KMS-11 (cell line): ENCODE data around the gene OR10D3.

Source experiments
- H2AFZ ChIP-seq: fragments of 200-600 bp; sonication (generic); 2 replicates; pipeline ENCODE4 v1.6.1; 2016; ENCODE audit warnings: antibody characterized with exemption, mixed run types, low read depth
- H3K27ac ChIP-seq: fragments of 200-600 bp; sonication (generic); 2 replicates; pipeline ENCODE4 v1.6.1; 2016; ENCODE audit warnings: mild to moderate bottlenecking, mixed run types
- H3K27me3 ChIP-seq: fragments of 200-600 bp; sonication (generic); 2 replicates; pipeline ENCODE4 v1.6.1; 2017; ENCODE audit warnings: mild to moderate bottlenecking, low read depth, mixed run types, moderate library complexity; ENCODE audit not compliant: insufficient read depth
- H3K36me3 ChIP-seq: fragments of 200-600 bp; sonication (generic); 2 replicates; pipeline ENCODE4 v1.6.1; 2017; ENCODE audit warnings: mild to moderate bottlenecking, mixed run types; ENCODE audit not compliant: insufficient read depth
- H3K4me1 ChIP-seq: fragments of 200-600 bp; sonication (generic); 2 replicates; pipeline ENCODE4 v1.6.1; 2016; ENCODE audit warnings: mild to moderate bottlenecking, low read depth, mixed run types; ENCODE audit not compliant: poor library complexity, severe bottlenecking
- H3K4me2 ChIP-seq: fragments of 200-600 bp; sonication (generic); 2 replicates; pipeline ENCODE4 v1.7.0; 2016; ENCODE audit warnings: mild to moderate bottlenecking, mixed run types
- H3K4me3 ChIP-seq: fragments of 200-600 bp; sonication (generic); IDR thresholded peaks from 2 replicates; pipeline ENCODE4 v1.6.1; 2017; ENCODE audit warnings: low read depth, low read length, mixed read lengths; ENCODE audit not compliant: insufficient read depth
- H3K79me2 ChIP-seq: fragments of 200-600 bp; sonication (generic); 2 replicates; pipeline ENCODE4 v1.6.1; 2016; ENCODE audit warnings: low read depth, mixed run types; ENCODE audit not compliant: insufficient read depth
- H3K9ac ChIP-seq: fragments of 200-600 bp; sonication (generic); 2 replicates; pipeline ENCODE4 v1.6.1; 2016; ENCODE audit warnings: mild to moderate bottlenecking, mixed run types
- H4K20me1 ChIP-seq: fragments of 200-600 bp; sonication (generic); 2 replicates; pipeline ENCODE4 v1.6.1; 2016; ENCODE audit warnings: mild to moderate bottlenecking, mixed run types; ENCODE audit not compliant: insufficient read depth
- CTCF ChIP-seq: fragments of 200-600 bp; sonication (generic); conservative IDR thresholded peaks from 2 replicates; pipeline ENCODE4 v1.6.1; 2017; ENCODE audit warnings: low read depth, mild to moderate bottlenecking, antibody characterized with exemption, low read length, moderate library complexity, mixed read lengths

OR10D3 gene

GRCh38 chr11:124152770-124153407 lies 30.3 kb upstream of the OR10D3 start:
- no peak overlapping the region for H3K4me3 ChIP-seq
- no peak overlapping the region for H3K27ac ChIP-seq
- H3K36me3 ChIP-seq = no peaks in the 10 kb centered on the region
- no peak overlapping the region for H3K9ac ChIP-seq
- H3K4me1 ChIP-seq = no peaks in the 10 kb centered on the region
- H4K20me1 ChIP-seq = no peaks in the 10 kb centered on the region
- H2AFZ ChIP-seq = no peak overlapping the region
- H3K27me3 ChIP-seq = no peaks in the 10 kb centered on the region
- H3K4me2 ChIP-seq = no peak overlapping the region
- no peak for TF ChIP-seq CTCF
- no peaks in the 10 kb centered on the region for H3K79me2 ChIP-seq

- Histone ChIP-seq H3K4me3 (no peak overlapping the region), H4K20me1 (no peaks in the 10 kb centered on the region), H3K4me1 (no peaks in the 10 kb centered on the region), H3K27ac (no peak overlapping the region), H2AFZ (no peak overlapping the region), H3K36me3 (no peaks in the 10 kb centered on the region), H3K79me2 (no peaks in the 10 kb centered on the region), H3K27me3 (no peaks in the 10 kb centered on the region), H3K4me2 (no peak overlapping the region), H3K9ac (no peak overlapping the region)
- TF ChIP-seq CTCF = no peak
Observed at GRCh38 chr11:124153821-124154220, 29.3 kb upstream of the OR10D3 start.

GRCh38 chr11:124159481-124159880 lies 23.7 kb upstream of the OR10D3 start:
- Histone ChIP-seq H3K27me3 (no peaks in the 10 kb centered on the region), H4K20me1 (no peaks in the 10 kb centered on the region), H3K4me1 (no peaks in the 10 kb centered on the region), H3K36me3 (no peaks in the 10 kb centered on the region), H3K27ac (no peak overlapping the region), H2AFZ (no peak overlapping the region), H3K4me2 (no peak overlapping the region), H3K4me3 (no peak overlapping the region), H3K79me2 (no peaks in the 10 kb centered on the region), H3K9ac (no peak overlapping the region)
- no peak for TF ChIP-seq CTCF

- TF ChIP-seq CTCF = no peak
- Histone ChIP-seq H3K4me2 (no peak overlapping the region), H2AFZ (no peak overlapping the region), H3K4me3 (no peak overlapping the region), H4K20me1 (no peaks in the 10 kb centered on the region), H3K27me3 (no peaks in the 10 kb centered on the region), H3K27ac (no peak overlapping the region), H3K9ac (no peak overlapping the region), H3K36me3 (no peaks in the 10 kb centered on the region), H3K4me1 (no peaks in the 10 kb centered on the region), H3K79me2 (no peaks in the 10 kb centered on the region)
Observed at GRCh38 chr11:124160986-124161385, 22.2 kb upstream of the OR10D3 start.
